ENCODE data around the gene HOXD4. TPM values are rescaled to one million over a fixed set of nuclear protein-coding genes. Genes with fewer than 3 reads are reported as not detected.

HOXD4 gene
- total RNA-seq, 1 donor from 2014 or later, result 12.4 TPM

- no peak for DNase-seq (ENCODE audit: extremely low read depth, low read depth, low spot score)
These were observed 24.2 kb upstream of the HOXD4 start for GRCh38 chr2:176126929-176127773.

- DNase-seq (ENCODE audit: extremely low read depth, low read depth, low spot score), result no peak
These were observed 23.6 kb upstream of the HOXD4 start for GRCh38 chr2:176127774-176128072.

- no peak for DNase-seq (ENCODE audit: extremely low read depth, low read depth, low spot score)
These were observed 23.0 kb upstream of the HOXD4 start for GRCh38 chr2:176128172-176128981.

- DNase-seq (ENCODE audit: extremely low read depth, low read depth, low spot score), result no peak
These were observed 22.2 kb upstream of the HOXD4 start, which contains the start of gene HOXD8 for GRCh38 chr2:176128982-176129796. Gene HOXD8, plus strand, starts transcription at chr2:176129705. Its CDS starts 662 bp downstream, at chr2:176130367.

GRCh38 chr2:176129813-176130146 is 21.6 kb upstream of the HOXD4 start:
- DNase-seq (ENCODE audit: extremely low read depth, low read depth, low spot score), result no peak

- DNase-seq (ENCODE audit: extremely low read depth, low read depth, low spot score), result no peak
These were observed 21.0 kb upstream of the HOXD4 start for GRCh38 chr2:176130147-176130956.

GRCh38 chr2:176130957-176131847 is 20.1 kb upstream of the HOXD4 start:
- no peak for DNase-seq (ENCODE audit: extremely low read depth, low read depth, low spot score)

- no peak for DNase-seq (ENCODE audit: extremely low read depth, low read depth, low spot score)
These were observed 19.5 kb upstream of the HOXD4 start for GRCh38 chr2:176131848-176132158.

GRCh38 chr2:176132205-176133171 is 18.9 kb upstream of the HOXD4 start:
- DNase-seq (ENCODE audit: extremely low read depth, low read depth, low spot score), result no peak

- no peak for DNase-seq (ENCODE audit: extremely low read depth, low read depth, low spot score)
These were observed 18.0 kb upstream of the HOXD4 start for GRCh38 chr2:176133389-176133788.

GRCh38 chr2:176134035-176134434 is 17.3 kb upstream of the HOXD4 start:
- no peak for DNase-seq (ENCODE audit: extremely low read depth, low read depth, low spot score)

- DNase-seq (ENCODE audit: extremely low read depth, low read depth, low spot score), result no peak
These were observed 16.3 kb upstream of the HOXD4 start for GRCh38 chr2:176135035-176135440.

- no peak for DNase-seq (ENCODE audit: extremely low read depth, low read depth, low spot score)
These were observed 14.7 kb upstream of the HOXD4 start for GRCh38 chr2:176136374-176137251.

GRCh38 chr2:176137252-176137580 is 14.1 kb upstream of the HOXD4 start:
- no peak for DNase-seq (ENCODE audit: extremely low read depth, low read depth, low spot score)

GRCh38 chr2:176137906-176138305 is 13.4 kb upstream of the HOXD4 start:
- DNase-seq (ENCODE audit: extremely low read depth, low read depth, low spot score), result no peak

GRCh38 chr2:176138526-176138922 is 12.8 kb upstream of the HOXD4 start:
- no peak for DNase-seq (ENCODE audit: extremely low read depth, low read depth, low spot score)

GRCh38 chr2:176138923-176139660 is 12.3 kb upstream of the HOXD4 start:
- no peak for DNase-seq (ENCODE audit: extremely low read depth, low read depth, low spot score)

Measured in glomerular endothelial cell (primary cell).